Spleen (tissue), 7 donors: ENCODE measurements around the gene NPRL2.

Experiments used
- POLR2A ChIP-seq, 3 donors: fragments of 450-650 bp; IDR thresholded peaks; one replicate each; pipeline ENCODE4 v1.5.1; 2017; ENCODE audit warnings: antibody characterized with exemption in 3 of 3, mild to moderate bottlenecking in 1 of 3
- TF ChIP-seq, protein P1 (sequence below), 11 experiments: fragments of 200-600 bp in 7 of 11; fragments of 450-650 bp in 4 of 11; sonication (generic) in 4 of 11; IDR thresholded peaks in 8 of 11; conservative IDR thresholded peaks in 3 of 11; 1 replicate in 7 of 11; 2 replicates in 4 of 11; pipeline versions ENCODE4 v1.4.0 to v1.8.0; 2016 to 2021; ENCODE audit warnings: antibody characterized with exemption in 11 of 11, inconsistent platforms in 4 of 11, mild to moderate bottlenecking in 1 of 11
- donor health status: DM: no; HTN: no; CAD: no; lungs with moderate emphysema.
- donor health status: DM: no; HTN: no; CAD: no.
- donor health status: DM: no; HTN: no; CAD: no.

DNA sequence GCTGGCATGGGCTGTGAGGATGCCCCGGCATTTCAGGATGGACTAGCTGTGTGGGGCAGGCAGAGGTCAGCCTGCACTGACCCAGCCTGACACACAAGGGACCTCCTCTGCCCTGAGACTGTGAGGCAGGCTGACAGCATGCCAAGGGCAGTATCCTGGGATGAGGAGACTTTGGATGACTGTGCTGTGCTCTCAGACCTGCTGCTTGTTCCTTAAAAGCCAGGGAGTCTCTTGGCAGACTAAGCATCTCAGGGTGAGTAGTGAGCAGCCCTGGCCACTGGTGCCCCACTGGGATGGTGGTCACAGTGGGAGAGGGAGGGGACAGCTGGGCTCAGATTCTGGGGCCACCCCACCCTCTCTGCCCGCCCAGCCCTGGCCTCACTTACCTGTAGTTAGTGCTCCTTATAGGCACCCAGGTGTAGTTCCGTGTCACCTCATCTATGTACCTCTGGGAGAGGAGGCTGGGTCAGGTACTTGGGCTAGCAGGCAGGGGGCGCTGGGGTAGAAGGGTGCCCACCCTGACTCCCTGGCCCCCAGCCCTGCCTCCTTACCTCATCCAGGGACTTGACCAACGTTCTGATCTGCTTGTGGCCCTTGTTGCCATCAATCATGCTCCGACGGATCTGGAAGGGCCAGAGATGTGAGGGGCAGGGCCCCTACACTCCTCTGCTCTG is 24.8 kb upstream of the NPRL2 start:
- TF ChIP-seq POLR2A (IDR thresholded peaks at IDR 0.05) = no peak
- TF ChIP-seq, protein P1, sequence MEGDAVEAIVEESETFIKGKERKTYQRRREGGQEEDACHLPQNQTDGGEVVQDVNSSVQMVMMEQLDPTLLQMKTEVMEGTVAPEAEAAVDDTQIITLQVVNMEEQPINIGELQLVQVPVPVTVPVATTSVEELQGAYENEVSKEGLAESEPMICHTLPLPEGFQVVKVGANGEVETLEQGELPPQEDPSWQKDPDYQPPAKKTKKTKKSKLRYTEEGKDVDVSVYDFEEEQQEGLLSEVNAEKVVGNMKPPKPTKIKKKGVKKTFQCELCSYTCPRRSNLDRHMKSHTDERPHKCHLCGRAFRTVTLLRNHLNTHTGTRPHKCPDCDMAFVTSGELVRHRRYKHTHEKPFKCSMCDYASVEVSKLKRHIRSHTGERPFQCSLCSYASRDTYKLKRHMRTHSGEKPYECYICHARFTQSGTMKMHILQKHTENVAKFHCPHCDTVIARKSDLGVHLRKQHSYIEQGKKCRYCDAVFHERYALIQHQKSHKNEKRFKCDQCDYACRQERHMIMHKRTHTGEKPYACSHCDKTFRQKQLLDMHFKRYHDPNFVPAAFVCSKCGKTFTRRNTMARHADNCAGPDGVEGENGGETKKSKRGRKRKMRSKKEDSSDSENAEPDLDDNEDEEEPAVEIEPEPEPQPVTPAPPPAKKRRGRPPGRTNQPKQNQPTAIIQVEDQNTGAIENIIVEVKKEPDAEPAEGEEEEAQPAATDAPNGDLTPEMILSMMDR (IDR thresholded peaks at IDR 0.05 in 8 of 11, conservative IDR thresholded peaks at IDR 0.05 in 3 of 11) = no peak
